ENCODE results near the gene EEF1AKMT1. TPM values are rescaled to one million over a fixed set of nuclear protein-coding genes. Genes with fewer than 3 reads are reported as not detected.

The EEF1AKMT1 gene
- total and polyA plus RNA-seq, 8 donors, result 9.6 to 15.9 (median 14.0) TPM

DNA sequence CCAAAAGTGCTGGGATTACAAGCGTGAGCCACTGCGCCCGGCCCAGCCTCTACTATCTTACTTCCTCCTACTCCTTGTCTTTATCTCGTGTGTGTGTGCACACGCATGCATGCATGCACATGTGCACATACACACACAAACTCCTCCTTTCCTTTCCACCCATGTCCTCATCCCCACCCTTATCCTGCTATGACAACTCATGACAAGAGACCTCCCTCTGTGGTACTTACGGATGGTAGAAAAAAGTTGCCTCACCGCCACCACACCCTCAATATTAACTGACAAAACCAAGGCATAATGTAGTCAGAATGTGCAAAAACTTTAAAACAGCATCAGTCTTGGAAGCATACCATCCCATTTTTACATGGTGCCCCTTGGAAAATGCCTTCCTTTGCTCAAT, 15.9 kb upstream of the EEF1AKMT1 start:
- Histone ChIP-seq H3K36me3 (peaks cover 0 to 39% of the 10 kb centered on the region in 2 donors), H3K27me3 (no peaks in the 10 kb centered on the region), H3K4me3 (no peak overlapping the region), H3K4me1 (no peaks in the 10 kb centered on the region), H3K9me3 (no peaks in the 10 kb centered on the region), H3K27ac (peak overlapping the region in 1 of 2 donors; percentile 30)
- intact Hi-C loops (cut with DNase I), result no loop called here
- TF ChIP-seq, protein P1, sequence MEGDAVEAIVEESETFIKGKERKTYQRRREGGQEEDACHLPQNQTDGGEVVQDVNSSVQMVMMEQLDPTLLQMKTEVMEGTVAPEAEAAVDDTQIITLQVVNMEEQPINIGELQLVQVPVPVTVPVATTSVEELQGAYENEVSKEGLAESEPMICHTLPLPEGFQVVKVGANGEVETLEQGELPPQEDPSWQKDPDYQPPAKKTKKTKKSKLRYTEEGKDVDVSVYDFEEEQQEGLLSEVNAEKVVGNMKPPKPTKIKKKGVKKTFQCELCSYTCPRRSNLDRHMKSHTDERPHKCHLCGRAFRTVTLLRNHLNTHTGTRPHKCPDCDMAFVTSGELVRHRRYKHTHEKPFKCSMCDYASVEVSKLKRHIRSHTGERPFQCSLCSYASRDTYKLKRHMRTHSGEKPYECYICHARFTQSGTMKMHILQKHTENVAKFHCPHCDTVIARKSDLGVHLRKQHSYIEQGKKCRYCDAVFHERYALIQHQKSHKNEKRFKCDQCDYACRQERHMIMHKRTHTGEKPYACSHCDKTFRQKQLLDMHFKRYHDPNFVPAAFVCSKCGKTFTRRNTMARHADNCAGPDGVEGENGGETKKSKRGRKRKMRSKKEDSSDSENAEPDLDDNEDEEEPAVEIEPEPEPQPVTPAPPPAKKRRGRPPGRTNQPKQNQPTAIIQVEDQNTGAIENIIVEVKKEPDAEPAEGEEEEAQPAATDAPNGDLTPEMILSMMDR (IDR thresholded peaks at IDR 0.05), result no peak
- no peak for DNase-seq
- ATAC-seq, result no peak

DNA sequence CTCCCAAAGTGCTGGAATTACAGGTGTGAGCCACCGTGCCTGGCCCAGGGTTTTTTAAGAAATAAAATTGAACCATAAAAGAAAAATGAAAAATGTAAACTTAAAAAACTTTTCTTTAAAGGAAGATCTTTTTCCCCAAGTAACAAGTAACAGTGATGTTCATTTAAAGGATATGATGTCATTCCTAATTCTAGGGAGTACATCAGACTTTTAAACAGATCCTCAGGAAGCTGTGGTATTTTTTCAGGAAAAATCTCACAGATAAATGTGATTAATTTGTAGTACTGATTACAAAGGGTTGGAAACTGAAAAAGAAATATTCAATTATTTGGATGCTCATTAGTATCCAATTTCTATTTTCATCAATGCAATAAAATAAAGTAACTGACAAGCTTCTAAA, 14.6 kb upstream of the EEF1AKMT1 start:
- Histone ChIP-seq H3K27me3 (no peaks in the 10 kb centered on the region), H3K27ac (peak overlapping the region in 1 of 2 donors; percentile 11), H3K9me3 (no peaks in the 10 kb centered on the region), H3K36me3 (peaks cover 0 to 34% of the 10 kb centered on the region in 2 donors), H3K4me3 (no peak overlapping the region), H3K4me1 (no peaks in the 10 kb centered on the region)
- intact Hi-C loops (cut with DNase I), result no loop called here
- DNase-seq (no peak), ATAC-seq (no peak)
- TF ChIP-seq, protein P1 (IDR thresholded peaks at IDR 0.05), result no peak

DNA sequence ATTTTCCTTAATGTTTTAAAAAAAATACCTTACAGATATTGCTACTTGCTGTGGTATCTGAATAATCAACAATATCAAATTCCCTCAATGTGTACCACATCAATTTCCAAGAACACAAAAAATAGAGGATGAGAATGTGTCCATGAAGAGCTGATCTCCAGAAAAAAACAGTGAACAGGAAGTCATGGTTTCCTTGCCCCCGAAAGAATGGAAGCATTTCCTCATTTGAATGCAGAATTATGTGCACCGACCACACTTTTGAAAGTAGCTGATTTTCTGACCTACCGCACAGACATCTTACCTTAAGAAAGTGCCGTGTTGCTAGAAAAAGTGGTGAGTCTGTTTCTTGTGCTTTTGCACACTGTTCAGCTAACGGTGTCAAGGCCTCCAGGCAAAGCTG, 13.4 kb upstream of the EEF1AKMT1 start:
- Histone ChIP-seq H3K27ac (no peak overlapping the region), H3K27me3 (no peaks in the 10 kb centered on the region), H3K9me3 (no peaks in the 10 kb centered on the region), H3K4me3 (no peak overlapping the region), H3K36me3 (peaks cover 0 to 41% of the 10 kb centered on the region in 2 donors), H3K4me1 (no peaks in the 10 kb centered on the region)
- DNase-seq (no peak), ATAC-seq (no peak)
- TF ChIP-seq, protein P1 (IDR thresholded peaks at IDR 0.05), result no peak
- intact Hi-C loops (cut with DNase I), result no loop called here

DNA sequence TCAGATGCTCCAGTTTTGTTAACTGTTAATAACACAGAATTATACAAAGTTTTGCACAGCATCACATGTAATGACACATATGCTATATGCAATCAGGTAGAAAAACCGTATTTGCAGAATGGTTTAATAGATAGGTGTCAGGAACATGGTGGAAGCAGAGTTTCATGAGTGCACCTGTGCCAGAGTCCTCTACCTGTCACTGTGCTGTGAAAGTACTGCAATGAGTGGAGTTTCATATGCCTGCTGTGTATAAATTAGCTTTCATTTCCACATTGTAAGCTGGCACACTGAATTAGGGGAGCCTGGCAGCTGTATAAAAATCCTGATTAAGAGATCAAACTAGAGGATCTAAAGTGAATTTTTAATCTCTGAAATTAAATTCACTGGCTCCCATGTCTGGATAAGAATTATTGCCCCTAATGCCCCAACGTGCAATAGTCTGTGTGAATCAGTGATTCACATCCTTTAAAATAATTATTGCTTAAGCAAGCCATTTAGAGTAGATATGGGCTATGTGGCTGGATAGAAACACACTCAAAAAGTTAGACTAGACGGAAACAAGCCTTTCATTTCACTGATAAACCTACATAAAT, 8.5 kb upstream of the EEF1AKMT1 start:
- H3K4me3 ChIP-seq, result no peak overlapping the region
- H3K27me3 ChIP-seq, result no peaks in the 10 kb centered on the region
- intact Hi-C loops (cut with DNase I), result no loop called here
- TF ChIP-seq, protein P1 (IDR thresholded peaks at IDR 0.05), result no peak
- H3K4me1 ChIP-seq, result no peaks in the 10 kb centered on the region
- no peaks in the 10 kb centered on the region for H3K9me3 ChIP-seq
- DNase-seq, result no peak
- peaks cover 0 to 33% of the 10 kb centered on the region in 2 donors for H3K36me3 ChIP-seq
- no peak overlapping the region for H3K27ac ChIP-seq
- no peak for ATAC-seq

DNA sequence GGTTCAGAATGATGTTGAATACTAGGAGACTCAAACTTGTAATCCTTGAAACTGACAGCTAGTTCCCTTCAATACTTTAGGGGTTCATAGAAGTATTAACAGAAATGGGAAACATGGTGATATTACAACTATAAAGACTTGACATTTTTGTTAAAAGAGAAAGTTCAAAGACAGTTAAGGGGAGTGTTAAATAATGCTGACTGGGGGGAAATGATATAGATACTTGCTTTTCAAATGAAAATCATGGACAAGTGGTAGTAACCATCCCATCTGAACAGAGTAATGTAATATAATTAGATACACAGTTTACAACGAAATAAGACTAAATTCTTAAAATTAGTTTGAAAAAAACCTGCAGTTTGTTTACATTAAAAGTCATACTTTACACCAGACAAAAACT, 6.6 kb upstream of the EEF1AKMT1 start:
- ATAC-seq, result no peak
- TF ChIP-seq, protein P1 (IDR thresholded peaks at IDR 0.05), result no peak

More for the DNA sequence above, 6.6 kb upstream of the EEF1AKMT1 start:
- intact Hi-C loops (cut with DNase I), result no loop called here
- Histone ChIP-seq H3K36me3 (peaks cover 0 to 25% of the 10 kb centered on the region in 2 donors), H3K4me3 (no peak overlapping the region), H3K9me3 (no peaks in the 10 kb centered on the region), H3K27me3 (no peaks in the 10 kb centered on the region), H3K27ac (no peak overlapping the region), H3K4me1 (no peaks in the 10 kb centered on the region)
- DNase-seq, result no peak

Measured in left lung (tissue), 10 donors.